Duodenal mucosa (tissue), 2 donors: ENCODE measurements around the gene DMC1.

ENCODE experiments used
- H3K27ac ChIP-seq: one replicate; pipeline ENCODE4 v1.7.0; 2013; ENCODE audit warnings: low read depth, low read length
- H3K27me3 ChIP-seq, 2 donors: one replicate each; pipeline ENCODE4 v1.7.0; 2013; ENCODE audit warnings: low read length in 2 of 2, control low read depth in 1 of 2; ENCODE audit not compliant: insufficient read depth in 2 of 2, control insufficient read depth in 1 of 2
- H3K36me3 ChIP-seq, 2 donors: one replicate each; pipeline ENCODE4 v1.7.0; 2013; ENCODE audit warnings: low read length in 2 of 2, control low read depth in 1 of 2; ENCODE audit not compliant: insufficient read depth in 2 of 2, control insufficient read depth in 1 of 2
- H3K4me1 ChIP-seq, 2 donors: one replicate each; pipeline ENCODE4 v1.7.0; 2013; ENCODE audit warnings: low read length in 2 of 2, control low read depth in 1 of 2; ENCODE audit not compliant: insufficient read depth in 2 of 2, control insufficient read depth in 1 of 2
- H3K4me3 ChIP-seq, 2 donors: one replicate each; pipeline ENCODE4 v1.7.0; 2013; ENCODE audit warnings: low read length in 2 of 2, low read depth in 1 of 2
- H3K9ac ChIP-seq, 2 donors: one replicate each; pipeline ENCODE4 v1.7.0; 2013; ENCODE audit warnings: low read length in 2 of 2, low read depth in 1 of 2
- H3K9me3 ChIP-seq, 2 donors: one replicate each; pipeline ENCODE4 v1.7.0; 2013; ENCODE audit warnings: low read length in 2 of 2, control low read depth in 1 of 2; ENCODE audit not compliant: control insufficient read depth in 1 of 2

The DMC1 gene

DNA sequence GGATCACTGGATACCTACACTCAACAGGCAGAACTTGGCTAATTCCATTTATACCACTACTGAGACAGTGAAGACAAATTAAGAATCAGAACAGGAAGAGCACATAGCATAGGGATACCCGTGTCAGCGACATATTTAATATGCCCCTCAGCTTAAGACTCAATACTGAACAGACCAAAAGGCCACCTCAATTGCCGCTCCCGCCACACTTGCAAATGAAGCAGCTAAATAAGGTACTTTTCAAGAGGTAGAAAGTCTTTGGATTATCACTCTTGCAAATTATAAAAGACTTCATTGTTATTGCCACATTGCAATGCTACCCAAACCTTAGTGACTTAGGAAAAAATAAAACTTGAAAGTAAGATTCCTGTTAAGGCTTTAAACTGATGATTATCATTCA lies 67.0 kb downstream of the DMC1 start:
- Histone ChIP-seq H3K27me3 (no peaks in the 10 kb centered on the region), H3K9ac (peak overlapping the region; percentile 21 to 99), H3K9me3 (no peaks in the 10 kb centered on the region), H3K36me3 (peaks cover 20 to 42% of the 10 kb centered on the region in 2 donors), H3K4me3 (peak overlapping the region; percentile 80 to 81), H3K27ac (no peak overlapping the region), H3K4me1 (peaks cover 36 to 37% of the 10 kb centered on the region in 2 donors)

DNA sequence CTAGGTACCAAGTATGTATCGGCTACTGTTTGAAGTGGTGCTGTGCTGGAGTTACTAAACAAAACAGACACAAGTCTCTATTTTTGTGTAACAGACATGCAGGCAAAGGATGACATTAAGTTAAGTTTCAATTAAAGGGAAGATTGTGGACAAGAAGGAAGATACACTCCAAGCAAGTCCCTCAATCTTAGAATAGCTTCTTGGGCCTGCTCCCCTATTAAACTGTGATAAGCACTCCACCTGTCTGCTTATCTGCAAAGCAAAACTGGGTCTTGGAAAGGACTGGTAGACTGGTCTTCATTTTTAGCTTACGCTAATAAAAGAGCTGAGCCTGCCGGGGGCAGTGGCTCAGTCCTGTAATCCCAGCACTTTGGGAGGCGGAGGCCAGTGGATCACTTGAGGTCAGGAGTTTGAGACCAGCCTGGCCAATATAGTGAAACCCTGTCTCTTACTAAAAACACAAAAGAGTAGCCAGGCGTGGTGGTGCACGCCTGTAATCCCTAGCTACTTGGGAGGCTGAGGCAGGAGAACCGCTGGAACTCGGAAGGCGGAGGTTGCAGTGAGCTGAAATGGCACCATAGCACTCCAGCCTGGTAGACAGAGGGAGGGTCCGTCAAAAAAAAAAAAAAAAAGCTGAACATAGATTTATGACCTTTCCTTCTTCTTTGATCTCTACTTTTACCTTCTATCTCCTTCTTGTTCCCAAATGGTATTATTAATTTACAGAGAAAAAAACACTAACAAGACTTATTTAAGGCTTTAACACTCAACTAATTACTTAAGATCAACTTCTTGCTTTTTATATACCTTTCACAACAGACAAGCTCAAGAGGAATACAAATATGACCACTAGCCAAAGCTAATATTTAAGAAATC lies 67.9 kb downstream of the DMC1 start:
- Histone ChIP-seq H3K9ac (no peak overlapping the region), H3K27me3 (no peaks in the 10 kb centered on the region), H3K27ac (no peak overlapping the region), H3K4me3 (peak overlapping the region in 1 of 2 donors; percentile 80), H3K36me3 (peaks cover 26 to 52% of the 10 kb centered on the region in 2 donors), H3K9me3 (no peaks in the 10 kb centered on the region), H3K4me1 (peaks cover 35 to 37% of the 10 kb centered on the region in 2 donors)

DNA sequence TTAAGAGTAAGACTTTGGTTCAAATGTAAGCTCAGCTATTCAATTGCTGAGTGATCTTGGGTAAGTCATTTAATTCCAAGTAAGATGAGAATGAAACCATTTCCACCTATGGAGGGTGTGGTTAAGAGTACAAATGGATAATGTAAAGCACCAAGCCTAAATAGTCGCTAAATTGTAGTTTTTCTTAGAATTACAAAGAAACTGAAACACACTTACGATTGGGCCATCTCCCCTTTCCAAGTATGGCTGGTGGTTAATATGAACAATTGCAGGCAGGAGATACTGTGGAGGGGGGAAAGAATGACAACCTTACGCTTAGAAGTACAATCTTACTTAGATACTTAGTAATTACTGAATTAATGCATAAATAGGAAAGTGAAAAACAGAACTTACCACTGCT lies 72.1 kb downstream of the DMC1 start:
- Histone ChIP-seq H3K27me3 (no peaks in the 10 kb centered on the region), H3K4me1 (peaks cover 20 to 21% of the 10 kb centered on the region in 2 donors), H3K9me3 (no peaks in the 10 kb centered on the region), H3K4me3 (no peak overlapping the region), H3K9ac (no peak overlapping the region), H3K36me3 (peaks cover 57 to 88% of the 10 kb centered on the region in 2 donors), H3K27ac (no peak overlapping the region)

DNA sequence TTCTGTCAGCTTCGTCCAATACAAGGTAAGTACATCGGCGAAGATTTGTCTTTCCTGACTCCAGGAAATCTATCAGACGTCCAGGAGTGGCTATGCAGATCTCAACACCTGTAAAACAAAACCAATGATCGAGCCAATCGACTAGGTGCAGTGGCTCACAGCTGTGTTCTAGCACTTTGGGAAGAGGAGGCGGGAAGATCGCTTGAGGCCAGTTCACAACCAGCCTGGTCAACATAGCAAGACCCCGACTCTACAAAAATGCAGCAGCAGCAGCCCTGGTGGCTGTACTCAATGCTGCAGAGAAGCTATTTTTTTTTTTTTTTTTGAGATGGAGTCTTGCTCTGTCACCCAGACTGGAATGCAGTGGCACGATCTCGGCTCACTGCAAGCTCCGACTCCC lies 75.0 kb downstream of the DMC1 start:
- no peak overlapping the region for H3K9ac ChIP-seq
- no peak overlapping the region for H3K4me3 ChIP-seq
- no peak overlapping the region for H3K27ac ChIP-seq
- no peaks in the 10 kb centered on the region for H3K27me3 ChIP-seq
- H3K36me3 ChIP-seq: peaks cover 71 to 95% of the 10 kb centered on the region in 2 donors
- H3K4me1 ChIP-seq: peaks cover 16 to 17% of the 10 kb centered on the region in 2 donors
- H3K9me3 ChIP-seq: no peaks in the 10 kb centered on the region

DNA sequence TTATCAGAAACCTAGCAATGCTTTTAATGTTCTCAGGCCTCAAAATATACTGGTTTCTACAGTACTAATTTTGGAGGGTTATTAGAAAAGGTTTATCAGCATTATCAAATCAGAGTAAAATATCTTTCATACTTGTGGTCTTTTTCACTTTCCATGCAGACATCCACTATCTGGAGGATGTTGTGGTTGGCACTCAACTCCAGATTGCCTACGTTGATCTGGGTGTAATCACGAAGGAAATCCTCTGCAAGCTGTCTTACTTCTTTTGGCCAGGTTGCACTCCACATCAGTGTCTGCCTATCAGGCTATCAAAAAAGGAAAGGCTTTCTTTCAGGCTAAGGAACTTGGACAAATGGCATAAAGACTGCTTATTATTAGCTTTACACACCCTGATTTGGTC lies 75.5 kb downstream of the DMC1 start:
- Histone ChIP-seq H3K9ac (no peak overlapping the region), H3K4me3 (no peak overlapping the region), H3K4me1 (peaks cover 12 to 17% of the 10 kb centered on the region in 2 donors), H3K27ac (no peak overlapping the region), H3K9me3 (no peaks in the 10 kb centered on the region), H3K36me3 (peaks cover 75 to 96% of the 10 kb centered on the region in 2 donors), H3K27me3 (no peaks in the 10 kb centered on the region)

DNA sequence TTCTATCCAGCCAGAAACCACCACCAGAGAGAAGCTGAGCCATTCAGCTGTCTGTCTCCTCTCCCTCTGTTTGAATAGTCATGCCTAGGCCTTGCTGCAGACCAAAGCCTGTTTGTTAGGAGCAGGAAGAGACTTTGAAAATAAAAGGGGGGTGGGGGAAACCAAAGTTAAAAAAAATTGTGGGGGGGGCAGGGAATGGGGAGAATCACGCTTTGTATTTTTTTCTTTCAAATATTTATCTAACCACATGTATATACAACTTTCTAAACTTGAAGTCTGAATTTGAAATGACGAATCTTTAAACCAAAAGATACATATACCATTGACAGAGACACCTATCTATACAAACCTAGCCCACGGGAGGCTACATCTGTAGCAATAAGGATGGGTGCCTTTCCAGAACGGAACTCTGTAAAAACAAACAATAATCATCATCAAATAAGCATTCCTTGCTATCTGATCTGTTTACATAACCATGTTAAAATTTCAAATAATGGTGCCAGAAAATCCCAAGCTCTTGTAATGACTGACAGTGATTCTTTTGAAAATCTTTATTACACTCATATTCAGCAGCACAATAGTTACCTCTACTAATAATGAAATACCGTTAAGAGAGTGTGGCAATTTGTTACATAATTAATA lies 78.2 kb downstream of the DMC1 start:
- no peak overlapping the region for H3K9ac ChIP-seq
- peaks cover 8 to 11% of the 10 kb centered on the region in 2 donors for H3K4me1 ChIP-seq
- H3K27me3 ChIP-seq: no peaks in the 10 kb centered on the region
- no peak overlapping the region for H3K4me3 ChIP-seq
- no peaks in the 10 kb centered on the region for H3K9me3 ChIP-seq
- H3K27ac ChIP-seq: no peak overlapping the region
- peaks cover 75 to 95% of the 10 kb centered on the region in 2 donors for H3K36me3 ChIP-seq

DNA sequence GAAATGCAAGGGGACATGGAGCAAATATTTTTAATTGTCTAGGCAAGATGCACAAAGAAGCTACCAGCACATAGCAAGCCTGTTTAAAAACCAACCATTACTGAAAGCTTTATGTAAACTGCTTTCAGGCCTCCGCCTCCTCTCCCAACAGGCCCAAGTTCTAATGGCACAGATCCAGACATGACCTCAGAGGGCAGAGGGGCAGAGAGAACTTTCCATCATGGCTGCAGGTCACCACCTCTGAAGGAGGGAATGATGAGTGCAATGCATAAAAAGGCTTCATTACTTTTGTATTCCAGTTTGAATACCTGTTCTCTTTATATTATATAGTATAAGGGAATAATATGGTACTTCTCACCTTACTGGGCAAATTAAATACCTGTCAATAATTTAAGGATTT lies 79.1 kb downstream of the DMC1 start:
- H3K9me3 ChIP-seq: no peaks in the 10 kb centered on the region
- H3K4me3 ChIP-seq: no peak overlapping the region
- no peaks in the 10 kb centered on the region for H3K27me3 ChIP-seq
- no peak overlapping the region for H3K9ac ChIP-seq
- H3K27ac ChIP-seq: no peak overlapping the region
- H3K36me3 ChIP-seq: peaks cover 76 to 95% of the 10 kb centered on the region in 2 donors
- peaks cover 8 to 11% of the 10 kb centered on the region in 2 donors for H3K4me1 ChIP-seq

DNA sequence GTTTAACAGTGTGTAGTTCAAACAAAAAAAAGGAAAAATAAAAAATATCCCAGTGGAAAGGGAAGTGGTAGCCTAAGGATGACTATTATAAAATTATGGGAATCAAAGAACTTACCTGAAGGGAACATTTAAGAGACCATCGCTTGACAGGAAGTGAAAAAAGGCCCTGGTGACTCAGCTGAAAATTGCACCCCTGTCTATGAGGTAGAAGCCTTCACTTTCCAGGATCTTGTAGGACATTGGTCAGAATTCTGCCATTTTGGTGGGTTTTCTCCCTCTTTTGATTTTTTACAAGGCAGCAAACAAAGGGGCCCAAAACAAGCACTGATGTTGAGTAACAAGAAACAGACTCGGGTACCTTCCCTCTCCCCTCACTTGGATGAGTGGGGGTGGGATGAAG lies 79.5 kb downstream of the DMC1 start:
- Histone ChIP-seq H3K9me3 (no peaks in the 10 kb centered on the region), H3K27me3 (no peaks in the 10 kb centered on the region), H3K4me1 (peaks cover 8 to 11% of the 10 kb centered on the region in 2 donors), H3K27ac (no peak overlapping the region), H3K4me3 (no peak overlapping the region), H3K36me3 (peaks cover 77 to 93% of the 10 kb centered on the region in 2 donors), H3K9ac (no peak overlapping the region)

DNA sequence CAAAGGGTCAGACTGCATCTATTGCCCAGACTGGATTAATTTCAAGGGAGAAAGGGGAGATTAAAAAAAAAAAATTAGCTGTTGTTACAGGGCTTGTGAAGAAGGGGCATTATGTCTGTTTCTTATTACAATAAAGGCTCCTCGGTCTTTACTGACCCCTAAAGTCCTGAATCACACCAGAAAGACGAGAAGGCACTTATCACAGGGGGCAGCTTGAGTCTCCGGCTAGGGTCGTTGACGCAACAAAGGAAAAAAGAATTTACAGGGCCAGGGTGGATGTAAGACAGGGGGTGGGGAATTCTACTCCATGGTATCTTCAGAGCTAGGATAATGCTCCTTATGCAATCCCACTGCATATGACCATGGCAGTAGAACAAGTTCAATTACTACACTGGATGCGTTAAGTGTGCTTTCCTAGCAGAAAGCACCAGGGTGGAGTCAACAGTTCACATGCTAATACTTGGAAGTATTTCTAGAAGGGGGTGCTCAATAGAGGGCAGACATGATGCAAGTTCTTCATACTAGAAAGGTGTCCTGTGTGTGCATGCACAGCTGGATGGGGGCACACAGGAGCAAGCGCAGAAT lies 80.3 kb downstream of the DMC1 start:
- Histone ChIP-seq H3K36me3 (peaks cover 73 to 93% of the 10 kb centered on the region in 2 donors), H3K9ac (no peak overlapping the region), H3K4me3 (no peak overlapping the region), H3K27ac (no peak overlapping the region), H3K9me3 (no peaks in the 10 kb centered on the region), H3K27me3 (no peaks in the 10 kb centered on the region), H3K4me1 (peaks cover 7 to 11% of the 10 kb centered on the region in 2 donors)

DNA sequence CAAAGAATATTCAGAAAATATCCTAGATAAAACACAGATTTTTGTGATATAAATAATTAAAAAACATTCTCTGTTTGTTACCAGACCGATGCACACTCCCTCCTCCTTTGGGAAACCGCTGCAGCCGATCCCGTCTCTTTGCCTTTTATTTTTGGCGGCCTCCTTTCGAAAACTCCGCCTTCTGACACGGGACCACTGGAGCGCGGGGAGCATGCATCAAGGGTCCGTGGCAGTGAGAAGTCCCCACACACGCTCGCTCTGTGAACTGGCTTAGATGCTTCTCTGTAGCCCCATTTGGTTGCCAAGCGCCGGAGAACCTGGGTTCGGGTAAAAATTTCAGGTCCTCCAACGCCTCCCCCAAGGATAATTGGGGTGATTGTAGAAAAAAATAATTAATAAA lies 80.8 kb downstream of the DMC1 start:
- H3K27ac ChIP-seq: no peak overlapping the region
- peaks cover 5 to 11% of the 10 kb centered on the region in 2 donors for H3K4me1 ChIP-seq
- H3K9ac ChIP-seq: no peak overlapping the region
- H3K27me3 ChIP-seq: no peaks in the 10 kb centered on the region
- no peaks in the 10 kb centered on the region for H3K9me3 ChIP-seq
- H3K36me3 ChIP-seq: peaks cover 73 to 93% of the 10 kb centered on the region in 2 donors
- no peak overlapping the region for H3K4me3 ChIP-seq
